Activated T-cell treated with anti-CD3 and anti-CD28 coated beads for 4 hours (primary cell): ENCODE measurements around the gene LRRC59.

ENCODE experiments used
- DNase-seq: peaks from one replicate; pipeline ENCODE4 v3.0.0-alpha.2; 2020

The LRRC59 gene

GRCh38 chr17:50381920-50382319 lies 15.4 kb downstream of the LRRC59 start:
- no peak for DNase-seq

- no peak for DNase-seq
Measured at GRCh38 chr17:50381260-50381815, 16.0 kb downstream of the LRRC59 start.

GRCh38 chr17:50380369-50381259 lies 16.7 kb downstream of the LRRC59 start:
- no peak for DNase-seq

GRCh38 chr17:50379351-50380132 lies 17.8 kb downstream of the LRRC59 start:
- DNase-seq: no peak

GRCh38 chr17:50375858-50376538 lies 21.3 kb downstream of the LRRC59 start:
- DNase-seq: no peak

- DNase-seq: no peak
Measured at GRCh38 chr17:50373705-50374104, 23.6 kb downstream of the LRRC59 start.

- DNase-seq: peak; percentile 83
Measured at GRCh38 chr17:50372758-50373556, 24.4 kb downstream of the LRRC59 start, which contains the start of the genes EME1 and MRPL27. EME1 (plus strand) TSS chr17:50373229; CDS start chr17:50375209, 1,980 bp downstream. MRPL27 (minus strand) TSS chr17:50373184; CDS start chr17:50373170, 14 bp downstream.

- no peak for DNase-seq
Measured at GRCh38 chr17:50372222-50372757, 25.0 kb downstream of the LRRC59 start.

- no peak for DNase-seq
Measured at GRCh38 chr17:50371526-50371925, 25.8 kb downstream of the LRRC59 start.

GRCh38 chr17:50370052-50370451 lies 27.3 kb downstream of the LRRC59 start:
- DNase-seq: no peak

- DNase-seq: no peak
Measured at GRCh38 chr17:50367401-50367800, 29.9 kb downstream of the LRRC59 start.

GRCh38 chr17:50365649-50366393 lies 31.5 kb downstream of the LRRC59 start:
- no peak for DNase-seq

GRCh38 chr17:50365165-50365564 lies 32.2 kb downstream of the LRRC59 start:
- DNase-seq: no peak

GRCh38 chr17:50364715-50365114 lies 32.6 kb downstream of the LRRC59 start:
- no peak for DNase-seq

- DNase-seq: no peak
Measured at GRCh38 chr17:50364061-50364458, 33.3 kb downstream of the LRRC59 start.

- DNase-seq: no peak
Measured at GRCh38 chr17:50363217-50364060, 33.9 kb downstream of the LRRC59 start.

- DNase-seq: no peak
Measured at GRCh38 chr17:50362661-50363060, 34.7 kb downstream of the LRRC59 start.

- peak; percentile 40 for DNase-seq
Measured at GRCh38 chr17:50361561-50362480, 35.5 kb downstream of the LRRC59 start.
